SH-SY5Y (cell line): Measurements from ENCODE around the gene CADM3.

ENCODE experiments used
- GATA2 ChIP-seq: IDR thresholded peaks from 2 replicates; pipeline ENCODE4 v1.6.1; 2011; ENCODE audit warnings: mild to moderate bottlenecking, low read depth, low read length
- GATA3 ChIP-seq: IDR thresholded peaks from 2 replicates; pipeline ENCODE4 v1.6.1; 2011; ENCODE audit warnings: low read depth, mild to moderate bottlenecking, low read length, moderate library complexity

DNA sequence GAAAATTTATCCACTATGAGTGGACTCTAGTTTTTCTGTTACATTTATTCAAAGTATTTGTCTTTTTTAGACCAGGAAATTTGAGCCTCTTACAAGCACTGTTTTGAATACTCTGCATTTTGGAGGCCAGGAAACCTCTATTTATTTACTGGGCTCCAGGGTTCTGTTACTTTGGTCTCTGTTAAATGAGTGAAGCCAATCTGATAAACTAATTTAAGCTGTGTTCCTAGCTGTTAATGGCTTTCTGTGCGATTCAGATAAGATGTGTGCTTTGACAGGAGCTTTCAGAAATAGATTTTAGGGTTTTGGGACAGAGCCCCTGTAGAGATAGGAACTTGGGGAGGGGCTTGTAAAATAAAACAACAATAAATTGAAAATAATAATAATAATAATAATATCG, 57.1 kb downstream of the CADM3 start:
- TF ChIP-seq GATA2 (peak; percentile 89), GATA3 (peak; percentile 94)
